ENCODE results near the gene KANSL1.

- TF ChIP-seq, protein P1, sequence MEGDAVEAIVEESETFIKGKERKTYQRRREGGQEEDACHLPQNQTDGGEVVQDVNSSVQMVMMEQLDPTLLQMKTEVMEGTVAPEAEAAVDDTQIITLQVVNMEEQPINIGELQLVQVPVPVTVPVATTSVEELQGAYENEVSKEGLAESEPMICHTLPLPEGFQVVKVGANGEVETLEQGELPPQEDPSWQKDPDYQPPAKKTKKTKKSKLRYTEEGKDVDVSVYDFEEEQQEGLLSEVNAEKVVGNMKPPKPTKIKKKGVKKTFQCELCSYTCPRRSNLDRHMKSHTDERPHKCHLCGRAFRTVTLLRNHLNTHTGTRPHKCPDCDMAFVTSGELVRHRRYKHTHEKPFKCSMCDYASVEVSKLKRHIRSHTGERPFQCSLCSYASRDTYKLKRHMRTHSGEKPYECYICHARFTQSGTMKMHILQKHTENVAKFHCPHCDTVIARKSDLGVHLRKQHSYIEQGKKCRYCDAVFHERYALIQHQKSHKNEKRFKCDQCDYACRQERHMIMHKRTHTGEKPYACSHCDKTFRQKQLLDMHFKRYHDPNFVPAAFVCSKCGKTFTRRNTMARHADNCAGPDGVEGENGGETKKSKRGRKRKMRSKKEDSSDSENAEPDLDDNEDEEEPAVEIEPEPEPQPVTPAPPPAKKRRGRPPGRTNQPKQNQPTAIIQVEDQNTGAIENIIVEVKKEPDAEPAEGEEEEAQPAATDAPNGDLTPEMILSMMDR (conservative IDR thresholded peaks at IDR 0.05; ENCODE audit: low read depth, low read length): no peak
- no peak for TF ChIP-seq EZH2 (IDR thresholded peaks at IDR 0.05; ENCODE audit: low read length, unreplicated experiment)
- TF ChIP-seq EZH2phosphoT487 (IDR thresholded peaks at IDR 0.05; ENCODE audit: borderline replicate concordance, low read length): no peak
These were observed 112.3 kb downstream of the KANSL1 start for GRCh38 chr17:46081018-46081320.

All from PC-3 (cell line).